Kidney capillary endothelial cell (primary cell): ENCODE data around the gene ACVR1B.

Experiments used
- DNase-seq: peaks from one replicate; pipeline ENCODE4 v3.0.0-alpha.2; 2018; ENCODE audit warnings: low spot score

ACVR1B gene

DNA sequence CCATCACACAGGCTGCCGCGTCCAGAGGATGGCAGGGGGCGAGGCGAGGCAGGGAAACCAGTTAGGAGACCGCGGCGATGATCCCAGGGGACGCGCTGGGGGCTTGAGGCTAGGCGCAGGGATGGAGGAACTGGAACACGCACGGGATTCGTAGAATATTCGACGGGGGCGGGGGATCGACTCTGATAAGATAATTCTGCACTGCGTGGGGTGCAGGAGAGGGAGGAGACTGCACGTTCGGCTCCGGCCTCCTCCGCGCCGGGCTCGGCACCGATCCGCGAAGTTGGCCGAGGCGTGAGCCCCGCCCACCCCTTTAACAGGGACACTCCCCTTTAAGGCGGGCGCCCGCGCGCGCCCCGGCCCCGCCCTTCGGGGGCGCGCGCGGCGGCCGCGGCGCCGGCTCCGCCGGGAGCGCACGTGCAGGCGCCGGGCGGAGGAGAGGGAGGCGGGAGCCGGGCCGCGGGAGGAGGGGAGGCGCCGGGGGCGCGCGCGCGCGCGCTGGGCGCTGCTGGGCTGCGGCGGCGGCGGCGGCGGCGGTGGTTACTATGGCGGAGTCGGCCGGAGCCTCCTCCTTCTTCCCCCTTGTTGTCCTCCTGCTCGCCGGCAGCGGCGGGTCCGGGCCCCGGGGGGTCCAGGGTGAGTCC lies at the start of gene ACVR1B:
ACVR1B (plus strand) TSS at position 501 of the 644 bp plus-strand sequence; CDS start at position 546, 45 bp downstream.
- DNase-seq = peak; percentile 78

DNA sequence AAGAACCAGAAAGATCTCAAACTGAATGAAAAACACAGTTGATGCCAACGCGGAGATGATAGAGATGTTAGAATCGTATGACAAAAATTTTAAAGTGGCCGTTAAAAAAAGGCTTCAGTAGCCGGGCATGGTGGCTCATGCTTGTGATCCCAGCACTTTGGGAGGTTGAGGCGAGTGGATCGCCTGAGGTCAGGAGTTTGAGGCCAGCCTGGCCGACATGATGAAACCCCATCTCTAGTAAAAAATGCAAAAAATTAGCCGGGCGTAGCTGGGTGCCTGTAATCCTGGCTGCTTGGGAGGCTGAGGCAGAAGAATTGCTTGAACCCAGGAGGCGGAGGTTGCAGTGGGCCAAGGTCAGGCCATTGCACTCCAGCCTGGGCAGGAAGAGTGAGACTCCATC lies 49.6 kb upstream of the ACVR1B start:
- DNase-seq = no peak

DNA sequence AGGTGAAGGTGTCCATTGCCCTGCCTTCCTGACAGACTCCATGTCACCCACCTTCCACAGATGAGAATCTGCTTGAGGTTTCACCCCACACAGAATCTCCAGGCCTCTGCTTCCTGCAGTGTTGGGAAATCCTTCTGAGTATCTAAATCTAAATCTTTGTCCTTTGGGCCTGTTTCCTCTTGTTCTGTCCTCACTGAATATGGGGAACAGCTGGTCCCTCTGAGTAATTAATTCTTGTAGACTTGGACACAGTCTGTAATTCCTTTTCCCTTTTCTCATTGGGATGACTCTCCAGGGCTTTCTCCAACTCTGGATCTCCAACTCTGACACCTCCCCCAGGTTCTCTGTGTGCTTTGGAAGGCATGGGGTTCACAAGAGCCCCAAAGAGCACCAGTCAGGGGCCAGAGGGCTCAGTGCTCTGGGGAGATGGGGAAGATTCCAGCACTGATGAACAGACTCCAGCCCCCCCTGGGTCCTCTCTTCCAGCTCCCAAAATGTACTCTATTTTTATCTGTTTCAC lies 46.5 kb upstream of the ACVR1B start:
- no peak for DNase-seq

DNA sequence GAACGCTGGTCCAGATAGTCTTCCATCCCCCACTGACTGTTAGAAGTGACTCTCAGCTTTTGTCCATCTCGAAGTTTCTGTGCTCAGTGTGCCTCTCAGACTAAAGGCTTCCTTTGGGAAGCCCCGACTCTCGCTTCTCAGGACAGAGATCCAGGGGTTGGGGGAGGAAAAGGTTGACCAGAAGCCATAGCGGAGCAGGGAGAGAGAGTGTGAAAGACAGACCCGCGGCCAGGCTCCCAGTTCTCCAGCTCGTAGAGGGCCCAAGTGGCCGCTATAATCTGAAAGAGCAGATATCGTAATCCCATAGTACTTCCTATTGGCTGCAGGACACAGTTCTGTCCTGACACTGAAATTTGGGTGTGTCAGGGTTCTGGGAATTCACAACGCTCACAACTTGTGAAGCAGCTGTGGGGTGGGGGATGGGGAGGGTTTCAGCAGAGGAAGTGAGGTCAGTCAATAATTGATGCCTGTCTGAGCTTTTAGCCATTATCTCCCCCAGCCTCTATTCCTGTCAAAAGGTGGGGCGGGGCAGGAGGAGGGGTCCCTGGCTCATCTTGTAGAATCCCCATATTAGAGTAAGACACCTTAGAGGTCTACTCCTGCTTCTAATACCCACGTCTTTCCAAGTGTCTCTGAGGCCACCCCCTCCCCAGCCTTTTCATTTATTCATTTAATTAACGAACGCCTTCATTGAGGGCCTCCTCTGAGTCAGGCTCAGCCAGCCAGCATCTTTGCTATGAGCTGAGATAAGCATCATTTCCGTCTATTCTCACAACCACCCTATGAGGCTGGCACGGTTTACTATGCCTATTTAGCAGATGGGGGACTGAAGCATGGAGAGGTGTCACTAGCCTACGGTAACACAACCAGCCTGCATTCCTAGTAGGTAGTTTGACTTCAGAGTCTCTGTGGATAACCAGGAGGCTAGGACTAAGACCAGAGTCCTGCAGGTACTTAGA lies 45.7 kb upstream of the ACVR1B start:
- DNase-seq = peak; percentile 96

DNA sequence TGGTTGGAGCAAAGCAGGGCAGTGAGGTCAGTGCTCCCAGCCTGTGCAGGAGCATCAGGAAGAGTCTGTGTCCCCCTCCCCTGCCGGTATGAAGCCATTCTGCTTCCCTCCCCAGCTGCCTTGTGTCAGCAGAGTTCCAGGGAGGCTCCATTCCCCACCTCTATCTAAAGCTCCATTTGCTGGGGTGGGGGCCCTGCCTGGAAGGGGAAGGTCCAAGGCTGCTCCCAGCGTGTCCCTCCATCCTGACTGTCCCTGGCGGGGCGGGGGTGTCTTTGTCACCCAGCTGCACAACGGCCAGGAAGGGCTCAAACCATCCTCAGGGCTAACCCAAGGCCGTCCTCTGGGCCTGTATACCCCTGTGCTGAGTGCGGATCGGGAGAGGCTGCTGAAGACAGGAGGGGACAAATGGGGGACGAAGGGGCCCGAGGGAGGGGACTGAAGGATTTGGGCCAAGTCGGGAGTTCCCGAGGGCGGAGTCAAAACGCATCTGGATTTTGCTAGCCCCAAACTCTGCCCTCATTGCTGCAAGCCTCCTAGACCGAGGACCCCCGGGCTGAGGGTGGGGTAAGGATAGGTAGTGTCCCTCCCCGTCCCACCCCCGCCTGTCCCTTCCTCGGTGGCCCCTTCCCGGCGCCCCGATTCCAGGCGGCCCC lies 44.9 kb upstream of the ACVR1B start:
- DNase-seq = no peak

DNA sequence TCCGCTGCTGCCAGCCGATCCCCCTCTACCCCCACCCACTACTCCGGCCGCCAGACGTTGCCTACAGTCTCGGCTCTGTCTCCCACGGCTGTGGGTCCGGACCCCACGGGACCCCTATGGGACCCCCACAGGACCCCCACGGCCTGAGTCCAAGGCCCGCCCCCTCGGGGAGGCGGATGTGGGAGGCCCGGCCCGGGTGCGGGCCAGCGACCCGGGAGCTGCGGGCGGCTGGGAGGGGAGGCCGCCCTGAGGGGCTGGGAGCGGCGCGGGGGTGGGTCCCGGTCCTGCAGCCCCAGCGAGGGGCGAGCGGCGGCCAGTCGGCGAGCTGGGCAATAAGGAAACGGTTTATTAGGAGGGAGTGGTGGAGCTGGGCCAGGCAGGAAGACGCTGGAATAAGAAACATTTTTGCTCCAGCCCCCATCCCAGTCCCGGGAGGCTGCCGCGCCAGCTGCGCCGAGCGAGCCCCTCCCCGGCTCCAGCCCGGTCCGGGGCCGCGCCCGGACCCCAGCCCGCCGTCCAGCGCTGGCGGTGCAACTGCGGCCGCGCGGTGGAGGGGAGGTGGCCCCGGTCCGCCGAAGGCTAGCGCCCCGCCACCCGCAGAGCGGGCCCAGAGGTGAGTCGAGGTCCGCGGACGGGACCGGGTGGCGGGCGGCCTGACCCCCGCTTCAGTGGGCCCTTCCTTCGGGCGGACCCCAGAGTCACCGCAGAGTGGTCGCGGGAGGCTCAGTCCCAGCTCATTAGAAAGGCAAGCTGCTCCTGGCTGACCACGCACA lies 44.2 kb upstream of the ACVR1B start, which contains the start of gene ACVRL1:
ACVRL1 (plus strand) TSS at position 422 of the 773 bp plus-strand sequence. CDS start 4,971 bp downstream, outside the sequence.
- no peak for DNase-seq

DNA sequence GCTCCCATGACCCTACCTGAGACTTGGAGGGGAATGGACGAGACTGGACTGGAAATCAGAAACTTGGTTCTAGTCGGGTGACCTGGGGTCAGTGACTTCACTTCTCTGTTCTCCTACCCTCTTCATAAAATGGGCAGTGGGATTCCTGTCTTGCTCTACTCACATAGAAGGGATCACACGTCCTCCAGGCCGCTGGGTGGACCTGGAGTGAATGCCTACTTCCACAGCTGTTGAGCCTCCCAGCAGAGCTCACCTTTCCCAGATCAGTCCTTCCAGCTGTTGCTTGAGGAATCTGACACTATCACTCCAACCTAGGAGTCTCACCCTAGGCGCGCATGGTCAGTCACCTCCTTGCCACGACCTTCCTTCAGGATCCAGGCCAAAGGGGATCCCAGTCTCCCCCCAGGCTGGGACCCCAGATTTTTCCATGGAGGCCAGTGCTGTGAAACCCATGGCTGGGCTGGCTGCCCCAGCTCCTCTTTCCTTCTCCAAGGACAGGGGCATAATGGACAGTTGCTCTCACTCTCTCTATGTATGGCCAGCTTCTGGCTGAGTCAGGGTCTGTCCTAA lies 43.6 kb upstream of the ACVR1B start:
- DNase-seq = no peak

DNA sequence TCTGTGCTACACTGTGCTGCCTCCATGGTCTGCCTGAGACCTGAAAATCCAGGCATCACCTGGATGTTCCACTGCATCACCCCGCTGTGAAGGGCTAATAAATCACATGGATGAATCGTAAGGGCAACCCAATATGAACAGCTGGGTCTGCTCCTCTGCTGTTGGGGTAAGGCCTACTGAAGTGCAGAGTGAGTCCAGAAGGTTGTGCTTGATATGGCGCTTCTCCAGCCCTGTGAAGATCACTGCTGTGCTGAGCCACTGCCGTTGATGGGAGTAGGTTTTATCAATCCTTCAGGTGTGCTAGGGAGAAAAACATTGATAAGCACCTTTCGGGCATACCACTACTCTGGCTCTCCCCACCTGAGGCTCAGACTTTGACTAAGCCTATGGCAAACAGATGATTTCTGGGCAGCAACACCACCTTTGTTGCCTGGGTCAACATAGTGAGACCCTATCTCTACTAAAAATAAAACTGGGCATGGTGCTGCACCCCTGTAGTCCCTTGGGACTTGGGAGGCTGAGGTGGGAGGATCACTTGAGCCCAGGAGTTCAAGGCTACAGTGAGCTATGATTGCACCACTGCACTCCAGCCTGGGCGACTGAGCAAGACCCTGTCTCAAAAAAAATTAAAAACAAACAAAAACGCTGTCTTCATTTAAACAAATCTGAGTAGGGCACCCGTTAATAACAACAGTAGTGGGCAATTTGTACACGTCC lies 42.5 kb upstream of the ACVR1B start:
- no peak for DNase-seq

DNA sequence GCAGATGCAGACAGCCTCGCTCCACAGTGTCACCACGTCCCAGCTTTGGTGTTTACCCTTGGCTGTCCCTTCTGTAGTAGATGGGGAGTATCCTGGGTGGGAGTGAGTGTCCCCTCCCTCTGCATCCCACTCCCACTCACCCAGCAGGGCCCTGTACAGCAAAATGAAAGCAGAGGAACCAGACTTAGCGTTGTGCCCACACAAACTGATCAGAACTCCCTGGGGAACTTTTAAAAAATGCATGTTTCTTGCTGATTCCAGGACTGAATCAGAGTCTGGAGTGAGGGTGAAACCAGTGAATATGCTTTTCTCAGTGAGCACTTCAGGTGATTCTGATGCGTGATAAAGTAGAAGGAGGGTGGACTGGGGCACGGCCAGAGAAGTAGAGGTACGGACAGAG lies 41.3 kb upstream of the ACVR1B start:
- DNase-seq = no peak

DNA sequence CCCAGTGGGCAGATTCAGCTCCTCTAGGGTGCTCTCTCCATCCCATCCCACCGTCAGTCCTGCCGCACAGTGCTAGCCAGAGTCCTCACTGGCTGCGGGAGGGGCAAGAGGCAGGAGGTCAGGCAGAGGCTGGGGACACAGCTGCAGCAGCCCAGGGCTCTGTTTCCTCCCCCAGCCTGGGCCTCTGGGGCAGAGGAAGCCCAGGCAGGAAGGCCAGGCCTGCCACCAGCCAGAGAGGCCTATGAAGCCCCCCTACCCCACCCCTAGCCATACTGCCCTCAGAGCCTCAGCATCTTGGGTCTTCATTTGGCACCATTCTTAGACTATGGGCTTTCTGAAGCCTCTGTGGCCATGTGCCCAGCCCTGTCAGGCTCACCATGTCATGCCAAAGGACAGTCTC lies 40.8 kb upstream of the ACVR1B start:
- no peak for DNase-seq

DNA sequence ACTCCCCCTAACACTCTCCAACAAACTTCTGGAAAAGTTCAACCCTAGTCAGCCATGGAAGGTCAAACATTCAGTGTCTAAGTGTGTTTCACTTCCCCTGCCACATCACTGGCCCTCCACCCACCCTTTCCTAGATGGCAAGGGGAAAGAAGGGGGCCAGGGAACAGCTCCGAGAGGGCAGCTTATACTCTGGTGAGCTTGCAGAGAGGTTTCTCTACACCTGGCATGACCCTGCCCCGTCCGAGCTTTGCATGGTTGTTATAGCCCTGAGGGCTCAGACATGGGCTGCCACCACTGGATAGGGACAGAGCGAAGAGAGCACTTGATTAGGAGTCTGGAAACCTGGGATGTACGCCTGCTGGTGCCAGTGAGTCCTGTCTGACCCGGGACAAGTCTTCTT lies 40.2 kb upstream of the ACVR1B start:
- DNase-seq = no peak

DNA sequence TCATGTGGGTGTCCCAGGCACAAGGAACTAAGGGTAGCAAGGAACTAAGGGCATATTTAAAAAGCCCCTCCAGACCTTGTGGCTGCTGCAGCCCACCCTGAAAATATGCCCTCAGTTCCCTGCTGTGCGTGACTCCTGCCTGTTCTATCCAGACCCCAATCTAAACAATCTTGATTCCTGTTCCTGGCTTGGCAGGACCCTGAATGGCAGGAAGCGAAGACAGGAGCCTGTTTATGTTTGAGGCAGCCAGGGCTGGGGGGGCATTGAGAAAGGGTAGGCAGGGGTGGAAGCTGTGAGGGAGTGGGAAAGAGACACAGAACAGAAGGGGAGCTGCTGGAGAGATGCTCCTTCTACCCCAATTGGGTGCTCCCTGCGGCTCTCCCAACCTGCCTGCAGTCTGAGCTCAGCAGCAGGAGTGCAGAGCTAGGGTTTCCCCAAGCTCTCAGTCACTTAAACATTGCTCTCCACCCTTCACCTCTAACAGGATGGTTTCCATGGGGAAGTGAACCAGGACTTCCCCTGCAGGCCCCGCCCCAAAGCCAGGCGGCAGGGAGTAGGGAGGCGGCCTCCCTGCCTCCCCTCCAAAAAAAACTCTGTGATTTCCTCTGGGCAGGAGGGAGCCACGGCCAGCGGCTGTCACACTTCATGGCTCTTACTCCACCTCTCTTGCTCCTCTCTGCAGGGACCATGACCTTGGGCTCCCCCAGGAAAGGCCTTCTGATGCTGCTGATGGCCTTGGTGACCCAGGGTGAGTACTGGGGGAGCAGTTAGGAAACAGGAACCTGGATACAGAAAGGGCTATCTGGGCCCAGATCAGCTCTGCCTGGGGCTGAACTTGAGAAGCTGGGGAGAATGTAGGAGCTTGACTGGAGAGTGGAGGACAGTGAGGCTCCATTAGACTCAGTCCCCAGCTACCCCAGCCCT lies 39.4 kb upstream of the ACVR1B start:
- DNase-seq = no peak

DNA sequence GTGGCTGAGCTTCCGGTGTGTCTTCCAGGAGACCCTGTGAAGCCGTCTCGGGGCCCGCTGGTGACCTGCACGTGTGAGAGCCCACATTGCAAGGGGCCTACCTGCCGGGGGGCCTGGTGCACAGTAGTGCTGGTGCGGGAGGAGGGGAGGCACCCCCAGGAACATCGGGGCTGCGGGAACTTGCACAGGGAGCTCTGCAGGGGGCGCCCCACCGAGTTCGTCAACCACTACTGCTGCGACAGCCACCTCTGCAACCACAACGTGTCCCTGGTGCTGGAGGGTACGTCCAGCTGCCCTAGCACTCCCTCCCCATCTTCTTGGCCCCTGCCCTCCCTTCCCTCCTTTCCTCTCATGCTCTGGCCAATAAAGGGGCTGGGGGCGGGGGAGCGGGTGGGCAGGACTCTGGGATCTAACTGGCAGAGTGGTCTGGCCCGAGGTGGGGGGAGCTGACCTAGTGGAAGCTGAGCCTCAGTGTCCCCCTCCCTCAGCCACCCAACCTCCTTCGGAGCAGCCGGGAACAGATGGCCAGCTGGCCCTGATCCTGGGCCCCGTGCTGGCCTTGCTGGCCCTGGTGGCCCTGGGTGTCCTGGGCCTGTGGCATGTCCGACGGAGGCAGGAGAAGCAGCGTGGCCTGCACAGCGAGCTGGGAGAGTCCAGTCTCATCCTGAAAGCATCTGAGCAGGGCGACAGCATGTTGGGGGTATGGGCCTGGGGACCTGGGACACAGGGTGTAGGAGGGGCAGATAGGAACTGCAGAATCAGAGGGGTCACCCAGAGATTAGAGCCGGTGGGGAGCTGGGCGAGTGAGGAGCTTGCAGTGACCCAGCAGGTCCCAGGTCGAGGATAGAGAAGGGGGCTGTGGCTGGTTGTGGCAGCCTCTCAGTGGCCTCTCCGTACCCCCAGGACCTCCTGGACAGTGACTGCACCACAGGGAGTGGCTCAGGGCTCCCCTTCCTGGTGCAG lies 38.1 kb upstream of the ACVR1B start:
- DNase-seq = no peak

DNA sequence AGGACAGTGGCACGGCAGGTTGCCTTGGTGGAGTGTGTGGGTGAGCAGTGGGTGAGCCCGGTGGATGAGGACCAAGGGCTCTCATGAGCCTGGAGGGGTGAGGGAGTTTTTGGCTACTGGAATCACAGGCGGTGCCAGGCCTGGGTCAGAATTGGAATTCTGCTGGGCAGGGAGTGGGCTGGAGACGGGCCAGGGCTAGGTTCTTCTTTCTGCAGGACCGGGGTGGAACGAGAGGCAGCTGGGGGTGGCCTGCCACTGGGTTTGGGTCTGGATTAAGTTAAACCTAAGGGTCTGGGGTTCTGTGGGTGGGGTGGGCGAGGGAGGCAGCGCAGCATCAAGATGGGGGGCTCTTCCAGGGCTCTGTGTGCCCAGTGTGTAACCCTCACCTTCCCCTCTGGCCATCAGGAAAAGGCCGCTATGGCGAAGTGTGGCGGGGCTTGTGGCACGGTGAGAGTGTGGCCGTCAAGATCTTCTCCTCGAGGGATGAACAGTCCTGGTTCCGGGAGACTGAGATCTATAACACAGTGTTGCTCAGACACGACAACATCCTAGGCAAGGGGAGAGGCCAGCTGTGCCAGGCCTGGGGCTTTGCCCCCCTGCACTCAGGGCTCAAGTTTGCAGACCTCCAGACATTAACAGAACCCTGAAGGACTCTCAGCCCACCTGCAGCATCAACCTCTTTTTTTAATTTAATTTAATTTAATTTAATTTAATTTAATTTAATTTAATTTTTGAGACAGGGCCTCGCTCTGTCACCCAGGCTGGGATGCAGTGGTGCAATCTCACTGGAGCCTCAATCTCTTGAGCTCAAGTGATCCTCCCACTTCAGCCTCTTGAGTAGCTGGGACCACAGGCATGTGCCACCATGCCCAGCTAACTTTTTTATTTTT lies 37.2 kb upstream of the ACVR1B start:
- DNase-seq = no peak

DNA sequence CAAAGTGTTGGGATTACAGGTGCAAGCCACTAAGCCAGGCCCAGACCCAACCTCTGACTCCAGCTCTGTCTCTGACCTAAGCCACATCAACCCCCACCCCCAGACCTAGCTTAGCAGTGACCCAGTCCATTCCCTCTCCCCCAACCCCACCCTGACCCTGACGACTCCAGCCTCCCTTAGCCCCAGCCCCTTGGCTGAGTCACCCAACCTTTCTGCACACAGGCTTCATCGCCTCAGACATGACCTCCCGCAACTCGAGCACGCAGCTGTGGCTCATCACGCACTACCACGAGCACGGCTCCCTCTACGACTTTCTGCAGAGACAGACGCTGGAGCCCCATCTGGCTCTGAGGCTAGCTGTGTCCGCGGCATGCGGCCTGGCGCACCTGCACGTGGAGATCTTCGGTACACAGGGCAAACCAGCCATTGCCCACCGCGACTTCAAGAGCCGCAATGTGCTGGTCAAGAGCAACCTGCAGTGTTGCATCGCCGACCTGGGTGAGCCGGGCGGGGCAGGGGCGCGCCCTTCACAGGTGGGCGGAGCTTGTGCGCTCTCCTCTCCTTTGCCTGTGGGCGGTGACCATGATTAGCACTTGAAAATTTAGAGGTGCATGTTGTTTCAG lies 36.4 kb upstream of the ACVR1B start:
- DNase-seq = no peak

DNA sequence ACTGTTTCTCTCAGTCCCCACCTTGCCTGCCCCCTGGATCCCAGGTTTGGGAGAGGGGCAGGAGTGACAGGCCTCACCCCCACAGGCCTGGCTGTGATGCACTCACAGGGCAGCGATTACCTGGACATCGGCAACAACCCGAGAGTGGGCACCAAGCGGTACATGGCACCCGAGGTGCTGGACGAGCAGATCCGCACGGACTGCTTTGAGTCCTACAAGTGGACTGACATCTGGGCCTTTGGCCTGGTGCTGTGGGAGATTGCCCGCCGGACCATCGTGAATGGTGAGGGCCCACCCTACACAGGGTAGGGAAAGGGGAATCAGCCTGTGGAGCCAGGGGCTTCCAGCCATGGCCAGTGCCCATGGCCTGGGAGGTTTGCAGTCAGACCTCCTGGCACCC lies 35.5 kb upstream of the ACVR1B start:
- DNase-seq = no peak

DNA sequence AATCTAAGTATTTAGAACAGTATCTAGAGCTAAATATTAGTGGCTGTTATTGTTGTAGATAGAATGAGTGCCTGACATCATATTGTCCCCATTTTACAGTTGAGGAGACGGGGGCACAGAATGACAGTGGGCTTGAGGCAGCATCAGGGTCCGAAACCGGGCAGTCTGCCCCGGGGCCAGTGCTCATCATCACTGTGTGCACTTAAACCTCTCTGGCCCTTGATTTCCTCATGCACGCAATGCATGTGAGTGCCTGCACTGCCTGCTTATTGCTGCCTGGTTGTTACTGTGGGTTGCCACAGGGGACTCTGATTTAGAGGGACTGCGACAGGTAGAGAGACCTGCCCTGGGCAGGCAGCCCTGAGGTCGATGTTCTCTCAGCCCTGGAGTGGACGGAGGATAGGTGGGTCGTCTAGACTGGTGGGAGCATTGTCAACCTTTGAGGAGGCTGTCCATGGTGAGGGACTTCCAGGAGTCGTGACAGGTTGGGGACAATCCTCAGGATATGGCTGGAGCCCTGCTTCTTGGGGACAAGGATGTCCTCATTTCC lies 34.4 kb upstream of the ACVR1B start:
- DNase-seq = no peak
